ENCODE data around the gene CPA2.
A peak's percentile ranks its signal among the peaks of the same experiment; 100 is the strongest.

CPA2 gene

DNA sequence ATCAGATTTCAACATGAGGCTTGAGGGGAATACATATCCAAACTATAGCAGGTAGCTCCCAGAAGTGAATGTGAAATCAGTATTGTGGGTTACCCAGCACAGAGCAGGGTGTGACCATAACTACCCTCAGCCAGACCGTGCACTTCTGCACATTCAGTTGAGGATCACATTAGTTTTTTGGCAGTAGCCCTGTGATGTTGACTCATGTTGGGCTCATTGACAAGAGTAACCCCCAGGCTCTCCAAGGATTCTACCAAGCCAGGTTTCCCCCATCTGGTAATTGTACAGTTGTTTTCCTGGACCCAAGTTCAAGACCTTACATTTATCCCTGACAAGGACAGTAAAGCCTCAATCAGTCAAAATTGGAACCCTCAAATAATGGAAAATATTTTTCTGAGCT, 14.6 kb downstream of the CPA2 start:
- no peak for DNase-seq (ENCODE audit: low spot score)

GRCh38 chr7:130286881-130287280, 20.2 kb downstream of the CPA2 start:
- DNase-seq (ENCODE audit: low spot score) = no peak

DNA sequence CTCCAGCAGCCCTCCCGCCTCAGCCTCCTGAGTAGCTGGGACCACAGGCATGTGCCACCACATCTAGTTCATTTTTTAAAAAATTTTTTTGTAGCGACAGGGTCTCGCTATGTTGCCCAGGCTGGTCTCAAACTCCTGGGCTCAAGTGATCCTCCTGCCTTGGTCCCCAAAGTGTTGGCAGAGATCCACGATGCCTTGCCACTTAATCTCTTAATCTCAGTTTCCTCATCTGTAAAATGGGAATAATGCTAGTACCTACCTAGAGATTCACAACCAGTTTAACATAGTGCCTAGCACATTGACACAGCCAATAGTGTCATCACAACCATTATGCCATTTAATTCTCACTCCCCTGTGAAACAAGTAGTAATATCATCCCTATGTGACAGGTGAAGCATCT, 21.5 kb downstream of the CPA2 start:
- DNase-seq (ENCODE audit: low spot score) = no peak

DNA sequence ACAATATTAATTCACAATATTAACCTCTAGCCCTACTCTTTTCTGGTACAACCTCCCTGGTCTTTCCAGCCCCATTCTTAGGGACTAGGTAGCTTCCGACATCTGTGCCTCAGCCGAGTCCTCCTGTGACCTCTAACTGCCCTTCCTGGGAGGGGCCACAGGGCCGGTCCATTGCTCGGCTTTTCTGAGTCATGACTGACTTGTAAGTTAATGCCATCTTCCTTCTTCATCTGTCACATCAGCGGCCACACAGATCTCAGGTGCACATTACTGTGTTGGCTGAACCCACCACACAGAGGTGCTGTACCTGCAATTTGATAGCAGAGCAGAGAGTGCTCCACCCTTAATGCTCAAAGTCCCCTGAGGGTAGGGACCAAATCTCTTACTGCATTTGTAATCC, 22.2 kb downstream of the CPA2 start:
- no peak for DNase-seq (ENCODE audit: low spot score)

GRCh38 chr7:130289478-130289877, 22.8 kb downstream of the CPA2 start:
- no peak for DNase-seq (ENCODE audit: low spot score)

DNA sequence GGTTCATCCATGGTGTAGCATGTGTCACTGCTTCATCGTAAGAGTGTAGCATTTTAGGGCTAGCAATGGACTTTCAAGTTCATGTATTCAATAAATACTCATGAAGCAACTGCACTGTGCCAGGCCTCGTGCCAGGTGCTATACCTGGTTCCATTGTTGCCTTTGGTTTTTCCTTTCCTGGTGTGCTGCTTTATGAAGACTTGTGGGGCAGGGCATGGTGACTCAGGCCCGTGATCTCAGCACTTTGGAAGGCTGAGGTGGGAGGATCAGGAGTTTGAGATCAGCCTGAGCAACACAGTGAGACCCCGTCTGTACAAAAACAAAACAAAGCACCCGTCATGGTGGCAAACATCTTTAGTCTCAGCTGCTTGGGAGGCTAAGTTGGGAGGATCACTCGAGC, 24.1 kb downstream of the CPA2 start:
- DNase-seq (ENCODE audit: low spot score) = no peak

DNA sequence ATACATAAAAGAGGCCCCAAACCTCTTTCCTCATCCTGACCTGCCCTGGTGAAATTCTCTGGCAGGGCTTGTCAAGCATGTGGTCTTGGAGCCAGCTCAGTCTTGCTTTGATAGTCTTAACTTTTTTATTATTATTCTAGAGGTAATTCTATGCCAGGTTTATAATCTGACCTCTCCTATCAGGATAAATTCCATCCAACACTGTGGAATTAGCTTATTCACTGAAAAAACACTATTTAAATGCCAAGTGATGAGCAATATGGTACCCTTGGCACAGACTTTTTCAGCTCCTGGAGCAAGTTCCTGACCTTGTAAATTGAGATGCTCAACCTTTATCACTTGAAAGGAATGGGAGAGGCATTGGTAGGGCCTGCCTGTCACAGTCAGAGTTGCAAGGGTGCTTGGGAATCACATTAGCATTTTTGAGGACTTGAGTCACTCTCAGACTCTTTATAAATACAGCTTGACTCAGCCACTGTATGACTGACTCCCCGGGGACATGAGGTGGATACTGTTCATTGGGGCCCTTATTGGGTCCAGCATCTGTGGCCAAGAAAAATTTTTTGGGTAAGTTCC, 26.1 kb downstream of the CPA2 start, which contains the start of gene CPA4:
Gene CPA4, plus strand, starts transcription at position 480 of the 576 bp plus-strand sequence. Its CDS starts 20 bp downstream, at position 500.
- DNase-seq (ENCODE audit: low spot score) = peak; percentile 37

GRCh38 chr7:130293521-130293920, 26.9 kb downstream of the CPA2 start:
- DNase-seq (ENCODE audit: low spot score) = no peak

GRCh38 chr7:130294314-130294713, 27.7 kb downstream of the CPA2 start:
- DNase-seq (ENCODE audit: low spot score) = no peak

DNA sequence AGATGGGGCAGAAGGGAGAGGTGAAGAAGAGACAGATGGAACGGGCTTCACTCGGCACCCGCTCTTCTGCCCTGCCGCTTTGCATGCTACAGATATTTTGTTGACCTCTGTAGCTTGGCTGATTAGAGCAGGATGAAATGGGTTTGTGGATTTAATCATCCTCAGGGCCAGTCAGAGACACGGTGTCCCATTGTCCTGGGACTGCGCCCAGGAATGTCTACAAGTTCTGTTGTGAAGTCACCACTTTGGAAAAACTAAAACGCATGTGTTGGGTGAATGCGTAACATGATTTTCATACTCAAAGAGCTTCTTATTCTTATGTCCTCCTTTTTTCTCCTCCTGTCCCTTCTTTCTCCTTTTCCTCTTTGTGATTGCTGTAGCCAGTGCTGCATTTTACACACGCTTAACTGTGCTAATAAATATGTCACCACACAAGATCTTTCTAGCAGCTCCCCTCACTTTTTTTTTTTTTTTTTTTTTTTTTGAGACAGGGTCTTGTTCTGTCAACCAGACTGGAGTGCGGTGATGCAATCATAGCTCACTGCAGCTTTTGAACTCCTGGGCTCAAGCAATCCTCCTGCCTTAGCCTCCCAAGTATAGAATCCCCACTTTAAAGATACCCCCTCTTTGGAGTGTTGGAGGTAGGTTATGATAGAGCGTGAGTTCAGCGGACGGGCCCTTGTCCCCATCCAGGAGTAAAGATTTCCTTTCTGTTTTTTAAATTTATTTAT, 29.7 kb downstream of the CPA2 start:
- DNase-seq (ENCODE audit: low spot score) = no peak

GRCh38 chr7:130297628-130298543, 31.2 kb downstream of the CPA2 start:
- DNase-seq (ENCODE audit: low spot score) = no peak

GRCh38 chr7:130298544-130299326, 32.1 kb downstream of the CPA2 start:
- DNase-seq (ENCODE audit: low spot score) = no peak

- no peak for DNase-seq (ENCODE audit: low spot score)
Observed at GRCh38 chr7:130299866-130300265, 33.2 kb downstream of the CPA2 start.

DNA sequence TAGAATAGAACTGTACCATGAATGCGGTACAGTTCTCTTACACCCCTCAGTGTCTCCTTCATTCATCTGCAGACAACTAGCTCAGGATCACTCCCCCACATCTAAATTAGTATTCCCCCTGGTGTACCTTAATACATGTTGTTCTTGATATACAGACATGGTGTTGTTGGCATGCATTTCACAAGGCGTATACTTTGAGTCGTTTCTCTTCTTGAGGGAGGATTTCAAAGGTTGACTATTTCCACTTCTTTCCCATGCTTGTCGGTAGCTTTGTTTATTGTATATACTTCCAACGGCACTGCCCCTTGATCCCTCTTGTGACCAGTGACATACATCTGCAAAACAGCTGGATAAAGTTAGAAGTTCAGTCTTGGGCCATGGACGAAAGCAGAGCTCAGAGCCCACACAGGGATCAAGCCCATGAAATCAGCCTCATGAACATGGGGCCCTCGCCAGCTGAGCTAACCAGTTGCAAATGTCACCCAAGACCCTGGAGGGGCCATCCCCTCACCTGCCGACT, 34.9 kb downstream of the CPA2 start:
- no peak for DNase-seq (ENCODE audit: low spot score)

- no peak for DNase-seq (ENCODE audit: low spot score)
Observed at GRCh38 chr7:130302649-130303048, 36.0 kb downstream of the CPA2 start.

GRCh38 chr7:130303127-130303526, 36.5 kb downstream of the CPA2 start:
- no peak for DNase-seq (ENCODE audit: low spot score)

- no peak for DNase-seq (ENCODE audit: low spot score)
Observed at GRCh38 chr7:130303551-130303950, 36.9 kb downstream of the CPA2 start.

GRCh38 chr7:130303982-130304381, 37.3 kb downstream of the CPA2 start:
- DNase-seq (ENCODE audit: low spot score) = no peak

GRCh38 chr7:130304878-130305277, 38.2 kb downstream of the CPA2 start:
- no peak for DNase-seq (ENCODE audit: low spot score)

DNA sequence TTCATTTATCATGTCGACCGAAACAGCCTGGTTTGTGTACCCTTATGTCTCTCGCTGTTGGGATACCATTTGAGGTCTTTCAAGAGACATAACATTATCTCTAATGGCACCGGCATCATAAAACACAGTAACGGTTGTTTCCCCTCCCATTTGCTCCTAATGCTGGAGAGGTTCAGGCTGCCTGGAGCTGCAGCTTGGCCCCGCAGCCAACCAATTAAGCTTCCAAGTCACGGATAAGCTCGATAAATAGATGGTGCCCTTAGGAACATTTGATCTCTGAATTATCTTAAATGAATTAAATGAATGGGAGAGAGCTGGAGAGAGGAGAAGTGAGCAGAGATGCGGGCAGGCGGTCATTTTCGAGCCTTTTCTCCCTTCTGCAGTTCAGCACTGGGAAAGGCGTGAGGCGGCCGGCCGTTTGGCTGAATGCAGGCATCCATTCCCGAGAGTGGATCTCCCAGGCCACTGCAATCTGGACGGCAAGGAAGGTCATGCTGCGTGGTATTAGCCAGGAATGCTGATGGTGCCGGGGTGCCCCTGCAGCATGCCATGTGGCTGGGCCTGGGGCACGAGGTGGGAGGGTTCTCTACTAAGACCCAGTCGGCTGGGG, 38.9 kb downstream of the CPA2 start:
- no peak for DNase-seq (ENCODE audit: low spot score)

GRCh38 chr7:130309986-130310385, 43.3 kb downstream of the CPA2 start:
- no peak for DNase-seq (ENCODE audit: low spot score)

Measured in kidney capillary endothelial cell (primary cell).